HG03280 (cell line): ENCODE data around the gene MB21D2.
"Not testable (repeated sequence)": the region's sequence is repeated elsewhere in the genome, so short reads cannot be mapped to it uniquely, and the experiment has no call there.

Experiments
- ATAC-seq: cut with Tn5 transposase; IDR thresholded peaks from one replicate; pipeline ENCODE4 v1.9.1; 2021; ENCODE audit warnings: mild to moderate bottlenecking, moderate library complexity; ENCODE audit not compliant: unreplicated experiment

The MB21D2 gene

GRCh38 chr3:192817053-192817452, 100.6 kb downstream of the MB21D2 start:
- ATAC-seq: peak; percentile 50

- ATAC-seq: no peak
These were observed 101.3 kb downstream of the MB21D2 start for GRCh38 chr3:192816351-192816750.

- no peak for ATAC-seq
These were observed 104.8 kb downstream of the MB21D2 start for GRCh38 chr3:192812743-192813383.

GRCh38 chr3:192805711-192806110, 111.9 kb downstream of the MB21D2 start:
- no peak for ATAC-seq

GRCh38 chr3:192804502-192804901, 113.2 kb downstream of the MB21D2 start:
- ATAC-seq: no peak

- ATAC-seq: peak; percentile 68
These were observed 114.4 kb downstream of the MB21D2 start for GRCh38 chr3:192802957-192803899.

- no peak for ATAC-seq
These were observed 115.7 kb downstream of the MB21D2 start for GRCh38 chr3:192801985-192802384.

- ATAC-seq: no peak
These were observed 117.9 kb downstream of the MB21D2 start for GRCh38 chr3:192799721-192800120.

- ATAC-seq: no peak
These were observed 122.6 kb downstream of the MB21D2 start for GRCh38 chr3:192795021-192795420.

GRCh38 chr3:192794216-192794615, 123.4 kb downstream of the MB21D2 start:
- no peak for ATAC-seq

- ATAC-seq: not testable (repeated sequence)
These were observed 128.7 kb downstream of the MB21D2 start for GRCh38 chr3:192788816-192789515.

- ATAC-seq: no peak
These were observed 139.1 kb downstream of the MB21D2 start for GRCh38 chr3:192778508-192778907.

- ATAC-seq: not testable (repeated sequence)
These were observed 143.3 kb downstream of the MB21D2 start for GRCh38 chr3:192774341-192774740.

GRCh38 chr3:192772240-192772894, 145.3 kb downstream of the MB21D2 start:
- ATAC-seq: no peak

- no peak for ATAC-seq
These were observed 159.0 kb downstream of the MB21D2 start for GRCh38 chr3:192758654-192759053.

- ATAC-seq: no peak
These were observed 166.5 kb downstream of the MB21D2 start for GRCh38 chr3:192751148-192751547.

- no peak for ATAC-seq
These were observed 167.5 kb downstream of the MB21D2 start for GRCh38 chr3:192750201-192750600.

- ATAC-seq: no peak
These were observed 169.9 kb downstream of the MB21D2 start for GRCh38 chr3:192747746-192748145.

GRCh38 chr3:192747145-192747544, 170.5 kb downstream of the MB21D2 start:
- no peak for ATAC-seq
